Activated CD4-positive, alpha-beta T cell treated with anti-CD3 and anti-CD28 coated beads, Interleukin-2, Interleukin-6, amounts not matched to agents 100 ng/mL and 50 ng/mL, durations not matched to agents 16 hours and 8 hours (primary cell): ENCODE measurements around the gene AAR2.

Experiments
- DNase-seq: peaks from one replicate; pipeline ENCODE4 v3.0.0-alpha.2; 2020

The AAR2 gene, protein sequence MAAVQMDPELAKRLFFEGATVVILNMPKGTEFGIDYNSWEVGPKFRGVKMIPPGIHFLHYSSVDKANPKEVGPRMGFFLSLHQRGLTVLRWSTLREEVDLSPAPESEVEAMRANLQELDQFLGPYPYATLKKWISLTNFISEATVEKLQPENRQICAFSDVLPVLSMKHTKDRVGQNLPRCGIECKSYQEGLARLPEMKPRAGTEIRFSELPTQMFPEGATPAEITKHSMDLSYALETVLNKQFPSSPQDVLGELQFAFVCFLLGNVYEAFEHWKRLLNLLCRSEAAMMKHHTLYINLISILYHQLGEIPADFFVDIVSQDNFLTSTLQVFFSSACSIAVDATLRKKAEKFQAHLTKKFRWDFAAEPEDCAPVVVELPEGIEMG

DNA sequence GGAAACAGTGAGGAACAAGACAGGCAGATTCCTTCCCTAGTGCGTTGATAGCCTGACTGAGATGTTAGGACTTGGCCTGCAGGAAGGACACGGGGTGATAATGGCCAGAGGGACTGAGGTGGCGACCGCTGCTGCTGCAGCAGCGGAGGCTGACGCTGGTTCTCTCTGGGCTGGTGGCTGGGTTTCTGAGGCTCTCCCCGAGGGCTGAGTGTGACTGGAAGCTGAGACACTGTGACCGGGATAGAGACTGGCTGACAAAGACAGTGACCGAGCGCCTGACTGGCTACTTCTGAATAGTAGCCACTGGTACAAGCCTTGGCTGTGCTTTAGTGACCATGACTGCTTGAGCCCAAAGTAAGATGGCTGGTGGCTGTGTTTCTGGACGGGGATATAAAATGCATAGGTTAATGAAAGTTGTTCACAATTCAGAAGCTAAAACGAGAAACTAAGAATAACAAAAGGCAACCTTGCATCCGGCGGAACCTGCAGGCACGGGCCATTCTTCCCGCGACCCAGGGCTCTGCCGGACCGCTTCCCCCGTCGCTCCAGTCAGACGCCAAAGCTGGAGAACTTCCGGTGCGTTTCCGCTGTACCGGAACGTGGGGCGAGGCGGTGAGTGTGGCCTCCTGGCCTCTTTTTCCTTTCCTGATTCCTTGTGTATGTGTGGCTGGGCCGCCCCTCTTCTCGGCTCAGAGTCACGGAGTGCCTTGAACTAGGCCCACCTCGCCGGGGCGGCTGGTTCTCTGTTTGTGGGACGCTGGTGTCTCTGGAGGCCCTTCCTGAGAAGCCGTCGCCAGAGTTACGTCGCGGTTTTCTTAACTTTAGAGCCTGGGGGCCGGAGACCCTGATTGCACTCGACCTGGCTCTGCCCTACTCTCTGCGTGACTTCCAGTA, at the start of gene AAR2:
TSS of gene AAR2 (plus strand) at position 587 of the 894 bp plus-strand sequence. CDS start 3,391 bp downstream, outside the sequence.
- DNase-seq, result peak; percentile 88

DNA sequence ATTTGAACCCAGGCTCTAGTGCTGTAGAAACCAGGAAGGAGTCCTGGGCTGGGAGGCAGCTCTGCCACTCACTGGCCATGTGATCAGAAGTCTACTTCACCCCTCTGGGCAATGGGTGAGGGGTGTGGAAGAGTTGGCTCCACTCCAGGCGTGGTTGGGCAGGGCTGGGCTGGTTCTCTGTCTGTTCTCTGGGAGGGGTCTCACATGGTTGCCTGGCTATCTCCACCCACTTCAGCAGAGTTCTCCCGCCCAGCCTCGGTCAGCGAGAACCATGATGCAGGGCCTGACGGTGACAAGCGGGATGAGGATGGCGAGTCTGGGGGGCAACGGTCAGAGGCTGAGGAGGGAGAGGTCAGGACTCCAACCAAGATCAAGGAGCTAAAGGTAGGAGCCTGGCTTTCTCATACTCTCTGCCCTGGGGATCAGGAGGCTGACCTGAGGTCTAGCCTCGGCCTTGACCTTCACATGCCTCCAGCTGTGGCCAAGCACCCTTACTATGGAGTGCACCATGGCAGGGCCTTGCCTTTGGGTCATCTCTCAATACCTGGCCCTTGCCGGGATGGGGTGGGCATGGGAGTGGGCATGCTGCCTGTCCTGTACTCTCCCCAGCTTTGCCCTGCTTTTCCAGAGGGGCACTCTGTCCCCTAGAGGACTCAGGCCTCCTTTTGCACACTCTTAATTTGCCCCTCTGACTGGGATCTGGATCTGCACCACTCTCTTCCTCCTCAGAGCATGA, 42.1 kb upstream of the AAR2 start:
- no peak for DNase-seq

DNA sequence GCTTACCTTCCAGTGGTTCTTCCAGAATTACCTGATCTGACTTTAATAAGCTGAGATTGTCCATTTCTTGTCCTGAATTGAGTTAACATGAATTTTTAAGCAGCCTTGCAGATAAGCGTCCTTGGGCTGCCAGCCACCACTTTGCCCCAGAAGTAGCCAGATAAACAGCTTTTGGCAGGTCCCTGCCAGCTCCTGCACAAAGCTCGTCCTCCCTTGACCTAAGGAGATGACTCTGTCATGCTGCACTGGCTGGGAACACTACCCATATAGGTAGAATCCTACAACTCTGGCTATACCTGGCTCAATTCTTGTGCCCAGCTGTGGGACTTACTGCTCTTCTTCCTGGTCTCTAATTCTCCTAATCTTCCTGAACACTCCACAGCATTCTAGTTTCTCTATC, 39.6 kb upstream of the AAR2 start:
- no peak for DNase-seq

DNA sequence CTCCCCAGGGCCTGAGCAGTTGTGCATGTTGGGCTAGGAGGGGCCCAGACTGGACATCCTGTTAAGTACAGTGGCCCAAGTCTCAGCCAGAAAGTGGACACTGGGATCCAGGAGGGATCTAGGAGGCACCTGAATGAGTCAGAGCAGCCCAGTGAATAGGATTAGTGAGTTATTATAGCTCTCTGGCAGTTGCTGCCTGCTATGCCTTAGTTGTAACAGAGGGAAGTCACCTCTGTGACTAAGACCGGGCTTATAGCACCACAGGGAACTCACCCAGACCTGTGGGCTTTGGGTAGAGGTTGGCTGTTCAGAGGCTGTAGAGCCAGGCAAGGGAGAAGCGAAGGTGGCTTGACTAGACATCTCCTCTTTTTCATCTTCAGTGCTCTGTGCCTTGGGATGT, 39.0 kb upstream of the AAR2 start:
- DNase-seq, result no peak

DNA sequence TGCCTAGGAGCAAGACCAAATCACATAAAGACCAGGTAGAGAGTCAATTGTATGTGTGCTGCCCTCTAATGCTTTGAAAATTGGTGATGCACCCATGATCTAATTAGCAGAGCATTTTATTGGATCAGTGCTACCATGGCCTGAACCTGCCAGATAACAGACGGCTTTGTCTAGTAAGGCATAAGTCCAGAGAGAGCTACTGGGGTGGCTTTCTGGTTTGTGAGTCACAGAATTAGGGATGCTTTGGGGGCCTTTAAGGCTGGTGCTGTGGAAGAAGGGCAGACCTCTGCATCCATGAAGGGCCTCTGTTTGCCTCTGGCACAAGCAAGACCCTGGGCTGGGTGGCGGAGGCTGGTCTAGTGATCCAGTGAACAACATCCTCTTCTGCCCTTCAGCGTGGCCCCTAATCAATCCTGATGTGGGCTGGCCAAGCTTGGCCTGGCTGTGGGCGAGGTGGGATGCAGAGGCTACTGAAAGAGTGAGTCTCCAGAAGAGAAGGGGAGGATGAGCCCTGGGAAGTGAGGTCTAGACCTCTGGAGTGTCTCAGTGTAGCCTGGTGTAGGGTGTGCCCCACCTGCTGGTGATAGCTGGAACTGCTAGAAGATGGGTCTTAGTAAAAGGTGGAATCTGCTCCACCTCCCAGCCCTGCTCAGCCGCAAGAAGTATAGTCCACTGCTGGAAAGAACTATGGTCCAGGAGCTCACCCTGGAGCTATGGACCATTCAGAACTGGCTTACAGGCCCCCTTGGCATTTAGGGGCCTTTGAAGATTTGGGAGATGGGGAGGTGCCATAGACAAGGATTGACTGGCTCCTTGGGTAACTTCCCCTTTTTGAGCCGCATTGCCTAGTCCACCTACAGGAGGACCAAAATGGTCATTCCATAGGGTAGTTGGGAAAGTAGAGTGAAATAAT, 36.7 kb upstream of the AAR2 start:
- DNase-seq, result peak; percentile 77

DNA sequence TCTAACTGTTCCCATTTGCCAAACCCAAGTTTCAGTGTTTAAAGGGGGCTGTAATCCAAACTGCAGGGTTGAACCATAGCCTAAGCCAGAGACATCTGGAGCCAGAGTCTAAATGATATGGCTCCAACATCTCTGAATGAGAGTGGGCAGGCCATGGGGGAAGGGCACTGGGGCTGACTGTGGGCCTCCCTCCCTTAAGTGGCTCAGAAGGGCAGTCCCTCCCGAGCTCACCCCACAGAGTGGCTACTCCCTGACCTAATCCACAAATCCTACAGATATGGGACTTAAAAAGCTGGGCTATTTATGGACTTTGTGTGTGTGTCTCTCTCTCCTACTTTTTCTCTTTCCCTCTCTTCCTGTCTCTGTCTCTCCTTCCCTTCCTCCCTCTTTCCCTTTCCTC, 35.8 kb upstream of the AAR2 start:
- no peak for DNase-seq

DNA sequence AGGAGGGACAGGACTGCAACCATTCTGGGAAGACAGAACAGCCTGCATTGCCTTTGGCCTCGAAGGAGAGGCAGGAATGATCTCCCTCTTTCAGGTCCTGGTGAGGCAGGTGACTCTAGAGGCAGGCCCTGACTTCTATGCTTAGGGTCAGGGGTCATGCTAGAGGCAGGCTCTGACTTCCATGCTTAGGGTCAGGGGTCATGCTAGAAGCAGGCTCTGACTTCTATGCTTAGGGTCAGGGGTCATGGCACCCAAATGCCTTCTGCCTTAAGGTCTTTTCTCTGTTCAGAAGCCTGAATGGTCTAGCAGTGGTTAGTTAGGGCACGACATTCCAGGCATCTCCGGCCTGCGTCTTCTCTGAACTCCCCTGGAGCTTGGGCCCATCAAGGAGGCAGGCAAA, 35.1 kb upstream of the AAR2 start:
- no peak for DNase-seq

DNA sequence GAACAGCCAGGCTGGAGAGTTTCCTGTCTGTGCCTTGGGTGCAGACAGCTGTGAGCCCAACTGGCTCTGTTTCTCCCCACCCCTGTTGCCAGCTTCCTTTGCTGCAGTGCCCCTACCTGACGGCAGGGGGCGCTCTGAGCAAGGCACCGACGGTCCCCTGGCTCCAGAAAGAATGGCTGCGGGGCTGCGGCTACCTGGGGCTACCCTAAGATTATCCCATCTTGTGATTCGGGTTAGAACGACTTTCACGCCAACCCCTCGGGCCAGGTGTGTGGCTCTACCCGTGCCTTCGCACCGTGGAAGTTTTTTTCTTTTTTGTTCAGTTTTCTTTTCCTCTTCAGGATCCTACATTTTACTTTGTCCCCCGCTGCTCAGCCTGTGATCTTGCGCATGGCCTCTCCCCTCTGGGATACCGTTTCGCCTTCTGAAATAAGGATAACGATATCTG, 33.4 kb upstream of the AAR2 start:
- peak; percentile 84 for DNase-seq

DNA sequence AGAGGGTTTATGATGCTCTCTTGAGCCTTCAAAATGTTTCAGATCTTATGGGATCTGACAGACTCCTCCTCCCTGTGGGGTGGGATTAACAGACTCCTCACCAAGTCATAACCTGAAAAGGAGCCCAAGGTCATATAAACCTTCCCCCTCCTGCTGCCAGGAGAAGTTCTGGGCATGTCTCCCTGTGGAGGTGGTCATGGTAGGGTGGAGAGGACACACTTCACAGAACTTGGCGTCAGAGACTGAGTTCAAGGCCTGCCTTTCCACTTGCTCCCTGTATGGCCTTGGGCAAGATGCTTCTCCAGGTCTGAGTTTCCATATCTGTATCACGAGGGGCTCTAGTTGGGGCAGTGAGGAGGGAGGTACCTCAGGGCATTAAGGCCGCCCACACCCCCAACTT, 32.4 kb upstream of the AAR2 start:
- no peak for DNase-seq

DNA sequence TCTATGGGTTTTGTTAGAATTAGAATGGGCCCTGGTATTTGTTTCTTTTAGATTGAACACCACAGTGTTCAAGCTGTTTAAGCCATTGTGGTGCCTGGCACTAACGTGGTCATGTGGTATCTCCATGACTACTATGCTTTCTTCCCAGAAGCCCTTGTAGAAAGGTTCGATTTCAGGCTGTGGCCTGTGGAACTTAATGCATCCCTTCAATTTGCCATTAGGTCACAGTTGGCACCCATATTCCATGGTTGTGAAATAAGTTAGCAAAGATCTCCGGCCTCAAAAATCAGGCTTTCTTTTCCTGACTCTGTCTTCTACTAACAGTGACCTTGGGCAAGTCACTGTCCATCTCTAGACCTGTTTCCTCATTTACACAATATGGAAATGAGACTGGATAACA, 31.3 kb upstream of the AAR2 start:
- no peak for DNase-seq

DNA sequence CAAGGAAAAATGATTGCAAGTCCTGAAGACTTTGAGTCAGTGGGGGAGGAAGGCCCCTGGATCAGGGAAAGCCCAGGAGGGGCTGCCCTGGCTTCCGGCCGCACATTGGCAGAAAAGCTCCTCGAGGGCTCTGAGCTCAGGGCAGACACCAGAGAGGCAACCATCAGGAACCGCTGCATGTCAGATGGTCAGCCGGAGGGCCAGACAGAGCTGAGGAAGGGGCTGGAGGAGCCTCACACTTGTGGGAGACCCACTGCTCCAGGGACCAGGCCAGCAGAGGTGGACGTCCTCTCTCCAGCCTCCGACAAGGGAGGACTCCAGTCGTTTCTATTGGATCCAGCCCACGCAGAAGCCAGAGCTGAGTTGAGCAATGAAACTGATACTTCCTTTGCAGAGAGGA, 30.2 kb upstream of the AAR2 start:
- DNase-seq, result no peak

DNA sequence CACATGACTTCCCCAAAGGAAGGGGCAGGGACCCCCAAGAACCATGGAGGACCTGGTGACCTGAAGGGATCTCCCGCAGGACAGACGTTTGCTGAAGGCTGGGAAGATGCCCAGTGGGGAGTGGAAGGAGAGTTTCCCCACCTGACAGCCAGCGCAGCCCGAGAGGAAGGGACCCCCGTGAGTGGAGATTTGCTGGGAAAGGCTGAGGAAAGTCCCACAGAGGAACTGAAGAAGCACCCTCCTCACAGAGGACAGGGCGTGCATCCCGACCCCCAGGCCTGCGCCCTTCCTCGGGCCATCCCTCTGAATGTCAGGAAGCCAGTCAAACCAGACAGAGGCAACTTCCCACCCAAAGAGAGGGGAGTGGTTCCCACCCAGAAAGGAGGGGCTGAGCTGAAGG, 29.6 kb upstream of the AAR2 start:
- no peak for DNase-seq

DNA sequence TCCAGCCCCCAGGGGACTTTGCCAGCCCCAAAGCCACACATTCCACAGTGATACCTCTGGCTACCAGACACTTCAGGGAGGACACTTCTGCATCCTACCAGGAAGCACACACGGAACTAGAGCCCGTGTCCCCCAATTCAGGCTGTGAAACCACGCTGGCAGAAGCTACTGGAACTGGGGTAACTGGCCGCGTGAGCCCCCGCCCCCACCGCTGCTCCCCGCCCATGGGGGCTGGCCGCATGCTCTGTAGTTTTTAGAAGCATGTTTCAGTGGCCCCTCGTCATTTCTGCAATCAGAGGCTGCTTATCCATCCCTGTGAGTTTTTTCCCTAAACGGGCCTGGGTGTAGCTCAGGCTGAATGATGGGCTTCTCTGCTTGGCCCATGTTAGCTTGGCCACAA, 28.7 kb upstream of the AAR2 start:
- no peak for DNase-seq

DNA sequence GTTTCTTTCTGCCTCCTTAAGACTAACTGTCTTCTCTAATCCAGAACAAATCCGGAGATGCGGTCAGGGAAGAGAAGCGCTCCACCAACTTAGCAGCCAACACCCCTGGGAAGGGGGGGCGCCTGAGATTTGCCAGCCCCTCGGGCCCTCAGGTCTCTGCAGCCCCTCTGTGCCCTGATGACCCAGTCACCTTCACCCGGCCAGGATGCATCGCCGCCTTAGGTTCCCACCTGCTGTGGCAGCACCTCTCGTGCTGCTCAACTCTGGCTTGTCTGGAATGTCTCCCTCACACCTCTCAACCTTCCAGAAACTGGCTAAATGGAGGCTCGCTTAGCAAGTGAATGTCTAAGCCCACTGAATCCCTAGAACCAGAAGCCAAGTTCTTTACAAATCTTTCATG, 28.0 kb upstream of the AAR2 start:
- no peak for DNase-seq

DNA sequence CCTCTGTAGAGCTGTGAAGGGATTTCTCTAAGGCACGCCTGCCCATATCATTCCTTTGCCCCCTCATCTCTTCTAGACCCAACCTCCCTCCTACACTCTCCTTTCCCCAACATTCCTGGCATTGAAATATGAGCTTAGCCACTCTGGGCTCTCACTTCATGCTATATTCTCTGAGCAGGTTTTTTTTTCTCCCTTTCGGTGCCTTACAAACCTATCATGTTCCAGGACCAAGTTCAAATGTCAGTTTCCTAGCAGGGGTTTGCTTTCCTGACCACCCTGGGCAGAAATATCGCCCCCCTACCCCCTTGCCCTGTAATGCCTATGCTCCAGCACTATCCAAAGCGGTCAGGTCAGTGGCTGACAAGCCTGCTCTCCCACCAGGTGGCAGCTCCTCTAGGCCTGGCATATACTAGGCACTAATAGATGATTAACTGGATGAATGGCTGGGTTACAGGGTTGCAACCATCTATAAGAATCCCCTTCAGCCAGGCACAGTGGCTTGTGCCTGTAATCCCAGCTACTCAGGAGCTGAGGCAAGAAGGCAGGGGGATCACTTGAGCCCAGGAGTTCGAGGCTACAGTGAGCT, 25.7 kb upstream of the AAR2 start:
- DNase-seq, result no peak

DNA sequence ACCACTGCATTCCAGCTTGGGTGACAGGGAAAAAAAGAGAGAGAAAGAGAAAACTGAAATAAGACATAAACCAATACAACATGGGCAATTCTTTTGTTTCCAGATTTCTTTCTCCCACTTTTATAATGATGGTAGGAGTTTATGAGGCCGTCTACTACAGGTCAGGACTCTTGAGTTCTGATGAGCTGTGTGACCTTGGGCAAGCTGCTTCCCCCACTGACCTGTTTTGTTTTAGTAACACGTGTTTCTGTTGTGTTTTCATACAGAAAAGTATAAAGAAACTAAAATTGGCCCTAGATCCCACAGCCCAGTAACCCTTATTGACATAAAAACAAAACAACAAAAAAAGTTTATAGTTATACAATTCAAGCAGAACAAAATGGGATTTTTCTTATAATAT, 22.9 kb upstream of the AAR2 start:
- no peak for DNase-seq

DNA sequence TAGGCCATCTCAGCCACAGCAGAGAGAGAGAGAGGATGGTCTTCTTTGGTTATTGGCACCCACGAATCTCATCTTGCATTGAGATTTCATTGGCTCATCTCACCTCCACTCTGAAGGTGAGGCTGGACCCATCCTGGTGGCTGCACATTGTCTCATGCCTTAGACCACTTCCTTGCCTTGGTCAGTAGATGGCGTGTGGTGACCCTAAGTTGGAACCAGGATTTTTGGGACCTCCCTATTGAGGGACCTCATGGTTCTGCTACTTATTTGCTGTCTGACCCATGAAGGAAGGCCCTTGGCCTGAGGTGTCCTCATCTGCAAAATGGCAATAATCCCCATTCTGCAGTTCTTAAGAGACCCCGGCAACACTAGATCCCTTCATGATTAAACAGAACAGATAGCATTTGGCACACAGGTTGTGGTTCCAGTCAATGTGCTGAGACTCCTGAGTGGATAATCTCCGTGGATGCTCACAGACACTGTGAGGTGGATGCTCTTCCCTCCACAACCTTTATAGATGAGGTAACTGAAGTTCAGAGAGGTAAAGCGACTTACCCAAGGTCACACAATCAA, 21.5 kb upstream of the AAR2 start:
- DNase-seq, result peak; percentile 27

DNA sequence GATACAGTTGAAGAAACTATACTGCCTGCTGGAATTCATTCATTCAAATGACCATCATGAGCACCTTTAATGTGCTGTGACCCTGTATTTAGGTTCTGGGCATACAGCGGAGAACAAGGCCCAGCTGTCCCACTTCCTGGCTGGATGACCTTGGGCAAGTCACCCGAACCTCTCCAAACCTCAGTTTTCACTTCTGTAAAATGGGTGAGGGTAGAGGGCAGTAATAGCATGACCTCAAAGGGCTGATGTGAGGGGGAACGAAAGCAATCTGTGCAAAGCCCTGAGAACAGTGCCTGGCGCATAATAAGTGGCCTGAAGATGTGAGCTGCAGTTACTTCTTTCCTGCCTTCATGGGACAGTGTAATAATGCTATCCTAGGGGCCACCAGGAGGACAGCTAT, 20.5 kb upstream of the AAR2 start:
- DNase-seq, result no peak

DNA sequence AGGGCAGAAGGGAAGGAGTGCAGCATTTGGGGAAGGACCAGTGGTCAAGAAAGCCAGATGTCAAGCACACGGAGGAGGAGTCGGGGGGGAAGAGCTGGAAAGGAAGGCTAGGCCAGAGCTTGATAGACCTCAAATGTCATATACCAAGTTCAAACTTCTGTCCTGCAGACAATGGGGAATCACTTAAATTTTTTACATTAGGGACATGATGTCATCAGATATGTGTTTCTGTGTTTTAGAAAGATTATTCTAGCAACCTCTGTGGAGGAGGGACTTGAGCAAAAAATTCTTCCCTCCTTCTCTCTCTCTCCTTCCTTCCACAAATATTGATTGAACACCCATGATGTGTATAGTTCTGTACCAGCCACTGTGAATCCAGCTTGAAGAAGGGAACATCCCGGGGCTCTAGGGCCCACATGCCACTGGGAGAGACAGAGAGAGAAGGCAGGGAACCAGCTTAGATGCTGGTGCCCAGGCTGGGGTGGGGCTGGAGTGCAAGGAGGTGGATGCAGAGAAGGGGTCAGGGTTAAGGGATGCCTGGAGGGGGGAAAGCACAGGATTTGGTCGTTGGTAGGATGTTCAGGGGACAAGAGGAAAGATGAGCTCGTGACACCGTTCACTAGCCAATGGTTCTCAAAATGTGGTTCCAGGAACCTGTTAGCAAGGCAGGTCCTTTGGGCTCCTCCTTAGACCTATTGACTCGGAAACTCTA, 19.8 kb upstream of the AAR2 start:
- DNase-seq, result no peak

DNA sequence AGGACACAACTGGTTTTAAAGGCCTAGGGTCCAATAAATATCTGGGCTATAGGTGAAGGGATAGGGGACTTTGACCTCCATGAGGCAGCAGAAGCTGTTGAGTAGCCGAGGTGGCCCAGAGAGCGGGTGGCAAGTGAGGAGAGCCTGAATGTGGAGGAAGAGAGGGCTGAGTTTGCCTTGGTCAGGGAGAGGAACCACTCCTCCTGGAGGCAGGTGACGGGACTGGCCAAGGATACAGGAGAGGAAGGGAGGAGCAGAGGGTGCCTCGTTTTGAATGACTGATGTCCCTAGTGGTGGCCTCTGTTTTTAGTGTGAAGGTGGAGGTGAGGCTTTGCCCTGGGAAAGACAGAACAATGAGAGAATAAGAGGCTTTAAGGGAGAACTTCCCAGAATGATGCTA, 19.1 kb upstream of the AAR2 start:
- DNase-seq, result no peak
